GM18520 (cell line): ENCODE results near the gene ARID5A.

Experiments
- ATAC-seq: cut with Tn5 transposase; IDR thresholded peaks from one replicate; pipeline ENCODE4 v1.9.1; 2021; ENCODE audit not compliant: unreplicated experiment

Gene ARID5A

GRCh38 chr2:96506016-96506906 lies 30.3 kb upstream of the ARID5A start:
- no peak for ATAC-seq

DNA sequence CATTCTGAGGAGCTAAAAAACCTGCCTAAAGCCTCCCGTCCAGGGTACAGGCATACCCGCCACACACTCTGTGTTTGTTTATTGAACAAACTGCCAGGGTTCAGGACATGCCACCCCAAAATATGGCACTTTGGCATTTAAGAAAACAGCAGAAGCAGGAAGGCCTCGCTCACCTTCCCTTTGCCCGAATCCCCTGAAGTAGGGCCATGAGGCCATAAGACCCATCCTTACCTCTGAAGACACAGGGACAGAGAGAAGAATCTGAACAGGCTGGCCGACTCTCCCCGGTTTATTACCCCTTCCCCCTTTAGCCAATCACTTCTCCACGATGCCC lies 29.7 kb upstream of the ARID5A start:
- no peak for ATAC-seq

GRCh38 chr2:96507957-96508520 lies 28.5 kb upstream of the ARID5A start:
- peak; percentile 32 for ATAC-seq

DNA sequence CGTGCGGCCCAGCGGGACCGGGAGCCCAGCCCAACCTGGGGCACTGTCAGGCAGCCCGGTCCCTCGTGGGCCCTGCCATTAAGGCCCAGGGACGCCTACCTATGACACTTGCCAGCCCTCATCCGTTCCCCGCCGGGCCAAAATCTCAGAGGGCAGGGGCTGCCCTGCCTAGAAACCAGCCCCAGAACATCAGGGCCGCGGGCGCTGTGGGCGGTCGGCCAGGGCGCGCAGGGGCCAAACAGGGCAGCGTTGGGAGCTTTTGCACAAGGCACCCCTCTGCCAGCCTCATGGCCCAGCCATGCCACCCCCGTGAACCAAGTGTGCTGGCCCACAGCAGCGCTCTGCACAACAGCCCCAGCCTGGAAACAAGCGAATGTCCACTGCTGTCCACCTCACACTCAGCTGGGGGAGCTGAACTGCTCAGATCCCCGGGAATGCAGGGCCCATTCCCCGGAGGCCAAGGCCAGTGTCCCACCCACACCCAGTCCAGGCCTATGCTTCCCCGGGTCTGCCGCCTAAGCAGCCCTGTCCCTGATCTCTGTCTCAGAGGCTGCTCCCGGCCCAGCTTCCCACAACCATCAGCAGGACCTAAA lies 27.9 kb upstream of the ARID5A start:
- ATAC-seq = no peak

DNA sequence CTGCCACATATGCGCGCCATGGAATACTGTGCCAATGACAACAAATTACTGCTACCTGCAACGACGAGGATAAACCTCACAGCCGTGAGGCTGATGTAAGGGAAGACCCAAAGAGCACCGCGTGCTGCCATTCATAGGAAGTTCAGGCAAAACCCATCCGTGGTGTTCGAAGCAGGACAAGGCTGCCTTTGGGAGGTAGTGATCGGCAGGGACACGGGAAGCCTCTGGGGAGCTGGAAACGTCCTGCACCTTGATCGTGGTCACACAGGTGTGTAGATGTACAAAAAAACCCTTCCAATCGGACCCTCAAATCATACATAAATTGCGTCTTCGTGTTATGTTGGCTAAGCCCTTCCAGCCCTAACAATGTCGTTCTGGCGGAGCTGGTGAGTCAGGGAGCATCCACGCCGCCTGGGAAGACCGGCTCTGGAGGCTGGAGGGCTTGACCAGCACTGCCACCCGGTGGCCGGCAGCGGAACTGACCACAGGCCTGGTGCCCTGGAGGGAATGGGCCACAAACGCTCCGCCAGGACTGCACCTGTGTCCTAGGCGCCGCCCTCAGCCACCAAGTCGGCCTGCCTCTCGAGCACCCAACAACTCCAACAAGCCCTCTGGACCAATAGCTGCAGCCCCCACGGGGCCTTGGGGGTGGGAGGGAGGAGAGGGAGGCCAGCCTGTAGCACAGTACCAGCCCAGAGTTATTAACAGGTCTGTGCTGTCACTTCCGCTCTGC lies 27.3 kb upstream of the ARID5A start:
- ATAC-seq = peak; percentile 60

GRCh38 chr2:96509847-96510230 lies 26.7 kb upstream of the ARID5A start:
- ATAC-seq = no peak

DNA sequence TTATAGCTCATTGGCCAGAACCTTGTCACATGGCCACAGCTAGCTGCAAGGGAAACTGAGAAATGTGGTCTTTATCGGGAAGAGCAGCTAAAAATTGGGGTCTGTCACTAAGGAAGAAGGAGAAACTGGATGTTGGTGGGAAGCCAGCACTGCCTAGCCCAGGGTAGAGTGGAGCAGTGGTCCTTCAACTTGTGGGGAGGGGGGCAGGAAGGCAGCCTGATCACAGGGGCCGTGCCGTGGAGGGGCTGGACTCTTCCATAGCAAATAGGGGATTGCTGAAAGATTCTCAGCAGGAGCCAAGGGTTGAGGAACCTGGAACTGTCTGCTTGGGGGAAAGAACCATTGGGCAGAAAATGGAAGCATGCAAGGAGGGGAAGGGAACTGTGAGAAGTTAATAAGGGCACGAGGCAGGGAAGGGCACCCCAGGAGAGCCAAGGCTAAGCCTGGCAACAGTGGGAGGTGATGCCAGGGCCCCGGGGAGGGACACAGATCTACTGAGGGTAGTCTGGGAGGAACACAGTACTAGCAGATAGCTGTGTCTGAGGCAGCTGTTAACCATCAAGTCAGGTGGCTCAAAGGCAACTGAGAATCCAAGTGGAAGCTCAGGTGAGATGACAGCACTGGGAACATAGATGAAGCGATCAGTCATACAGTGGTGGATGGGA lies 25.5 kb upstream of the ARID5A start:
- ATAC-seq = no peak

DNA sequence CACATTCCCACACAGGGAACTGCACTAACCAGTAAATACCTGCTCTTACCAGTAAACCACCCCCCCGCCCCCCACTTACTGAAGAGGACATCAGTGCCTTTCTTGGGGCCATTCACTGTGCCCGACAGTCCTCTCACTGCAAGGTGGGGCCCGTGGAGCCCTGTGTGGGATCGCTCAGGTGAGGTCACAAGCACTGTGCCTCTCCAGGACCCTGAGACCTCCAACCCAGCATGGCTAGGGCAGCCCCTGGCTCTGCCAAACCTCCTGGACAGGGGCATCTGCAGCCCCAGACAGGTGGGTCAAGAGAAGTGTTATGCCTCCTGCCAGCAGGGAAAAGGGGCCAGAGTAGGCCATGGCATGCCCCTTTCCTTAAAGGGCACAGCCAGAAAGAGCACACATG lies 24.7 kb upstream of the ARID5A start:
- ATAC-seq = no peak

- ATAC-seq = no peak
Measured at GRCh38 chr2:96512341-96512740, 24.2 kb upstream of the ARID5A start.

DNA sequence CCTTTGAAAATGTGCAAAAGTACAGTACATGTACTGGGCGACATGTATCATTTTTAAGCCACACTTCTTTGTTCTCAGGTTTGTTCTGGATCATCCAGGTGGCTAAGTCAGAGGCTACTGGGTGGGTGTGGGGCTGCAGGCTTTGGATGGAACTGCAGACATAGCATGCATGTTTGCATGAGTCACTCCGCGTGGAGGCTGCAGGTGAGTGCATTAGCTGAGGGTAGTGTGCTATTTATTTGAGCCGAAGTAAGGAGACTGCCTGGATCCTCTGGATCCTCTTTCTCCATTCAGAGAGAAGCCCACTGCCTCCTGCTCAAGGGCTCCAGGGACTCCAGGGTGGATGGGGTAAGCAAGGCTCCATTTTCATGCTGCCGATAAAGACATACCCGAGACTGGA lies 22.0 kb upstream of the ARID5A start:
- ATAC-seq = no peak

DNA sequence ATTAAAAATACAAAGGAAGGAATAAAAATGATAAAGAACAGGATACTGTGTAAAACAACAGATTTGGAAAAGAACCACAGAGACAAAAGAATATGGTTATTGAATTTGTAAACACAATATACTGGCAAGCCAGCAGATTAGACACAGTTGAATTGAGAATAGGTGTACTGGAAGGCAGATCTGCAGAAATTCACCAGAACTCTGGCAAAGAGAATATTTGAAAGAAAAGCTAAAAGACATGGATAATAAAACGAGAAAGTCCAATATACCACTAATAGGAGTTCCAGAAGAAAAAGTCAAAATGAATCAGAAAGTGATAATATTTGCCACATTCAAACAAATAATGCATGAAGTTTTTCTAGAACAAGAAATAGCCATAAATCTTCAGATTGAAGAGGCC lies 19.5 kb upstream of the ARID5A start:
- no peak for ATAC-seq

DNA sequence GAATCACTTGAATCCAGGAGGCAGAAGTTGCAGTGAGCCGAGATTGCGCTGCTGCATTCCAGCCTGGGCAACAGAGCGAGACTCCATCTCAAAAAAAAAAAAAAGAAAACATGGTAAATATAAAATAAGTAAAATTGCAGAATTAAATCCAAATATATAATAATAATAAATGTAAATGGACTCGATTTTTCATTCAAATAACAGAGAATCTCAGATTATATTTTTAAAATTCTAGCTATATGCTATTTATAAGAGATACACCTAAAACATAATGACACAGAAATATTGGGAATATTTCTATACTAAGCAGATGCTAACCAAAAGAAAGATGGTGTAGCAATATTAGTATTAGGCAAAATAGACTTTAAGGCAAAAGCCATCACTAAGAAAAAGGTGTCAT lies 16.3 kb upstream of the ARID5A start:
- ATAC-seq = no peak

GRCh38 chr2:96520697-96521096 lies 15.9 kb upstream of the ARID5A start:
- ATAC-seq = no peak

GRCh38 chr2:96521219-96521618 lies 15.3 kb upstream of the ARID5A start:
- ATAC-seq = no peak

DNA sequence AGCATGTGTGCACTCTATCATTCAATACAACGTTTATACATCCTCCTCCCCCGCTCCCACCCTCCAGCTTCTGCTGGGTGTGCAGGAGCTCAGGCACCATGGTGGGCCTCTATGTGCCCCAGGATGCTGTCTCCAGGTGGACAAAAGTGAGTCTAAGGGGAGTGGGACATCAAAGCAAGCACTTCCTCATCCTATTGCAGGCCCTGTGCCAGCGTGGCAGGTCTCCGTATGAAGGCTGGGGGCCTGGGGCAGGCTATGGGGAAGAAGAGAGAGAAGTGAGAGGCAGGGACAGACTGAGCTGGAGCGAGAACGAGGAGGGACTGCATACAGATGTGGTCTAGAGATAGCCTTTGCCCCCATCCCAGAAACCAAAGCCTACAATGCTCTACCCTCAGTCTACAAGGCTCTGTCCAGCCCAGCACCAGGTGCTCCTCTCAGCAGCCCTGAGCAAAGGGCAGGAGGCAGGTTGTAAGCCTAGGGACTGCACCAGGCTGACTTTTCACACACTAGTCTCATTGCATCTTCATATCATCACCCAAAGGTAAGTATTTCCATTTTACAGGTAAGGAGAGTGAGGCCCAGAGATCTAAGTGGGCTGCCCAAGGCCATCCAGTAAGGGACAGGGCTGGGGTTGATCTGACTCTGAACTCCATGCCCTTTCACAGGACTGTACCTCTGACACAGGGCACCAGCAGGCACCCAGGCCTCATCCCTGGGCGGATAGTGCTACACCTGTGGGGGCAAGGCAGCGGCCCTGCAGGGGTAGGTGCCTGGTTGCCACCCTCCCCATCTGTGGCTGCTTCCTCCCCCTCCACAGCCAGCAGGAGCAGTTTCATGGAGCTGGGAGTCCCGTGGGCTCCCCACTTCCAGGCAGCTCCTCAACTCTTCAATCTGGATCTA lies 14.0 kb upstream of the ARID5A start:
- no peak for ATAC-seq

DNA sequence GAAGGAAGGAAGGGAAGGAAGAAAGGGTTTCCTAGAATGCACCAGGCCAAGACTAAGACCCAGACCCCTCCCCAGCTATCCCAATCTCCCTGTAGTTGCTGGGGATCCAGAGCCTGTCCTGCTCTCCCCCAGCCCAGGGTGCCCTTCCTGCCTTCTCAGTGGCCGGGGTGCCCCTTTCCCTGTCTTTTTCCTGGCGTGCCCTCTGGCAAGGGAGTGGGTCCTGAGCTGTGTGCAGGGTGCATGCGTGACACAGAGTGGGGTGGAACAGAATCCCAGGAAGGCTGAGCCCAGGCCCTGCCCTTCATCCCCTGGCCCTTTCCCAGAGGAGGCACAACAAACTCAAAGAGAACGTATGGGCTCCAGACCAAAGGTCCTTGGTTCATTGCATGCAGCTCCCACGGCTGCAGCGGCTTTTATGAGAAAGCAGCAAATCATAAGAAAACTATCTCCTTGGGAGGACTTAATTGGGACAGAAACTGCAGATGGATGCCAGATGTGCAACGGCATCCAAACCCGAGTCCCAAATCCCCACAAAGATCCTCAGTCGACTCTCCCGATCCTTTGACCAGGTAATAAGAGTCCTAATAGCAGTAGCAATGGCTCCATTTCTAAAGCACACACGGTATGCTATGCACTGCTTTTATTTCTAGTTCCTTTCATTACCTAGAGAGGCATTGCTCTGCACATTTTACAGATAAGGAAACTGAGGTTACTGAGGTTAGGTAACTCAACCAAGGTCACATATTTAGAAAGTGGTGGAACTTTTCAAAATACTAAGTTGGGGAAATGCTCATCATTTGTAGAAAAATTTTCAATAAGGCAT lies 12.7 kb upstream of the ARID5A start:
- ATAC-seq = no peak

DNA sequence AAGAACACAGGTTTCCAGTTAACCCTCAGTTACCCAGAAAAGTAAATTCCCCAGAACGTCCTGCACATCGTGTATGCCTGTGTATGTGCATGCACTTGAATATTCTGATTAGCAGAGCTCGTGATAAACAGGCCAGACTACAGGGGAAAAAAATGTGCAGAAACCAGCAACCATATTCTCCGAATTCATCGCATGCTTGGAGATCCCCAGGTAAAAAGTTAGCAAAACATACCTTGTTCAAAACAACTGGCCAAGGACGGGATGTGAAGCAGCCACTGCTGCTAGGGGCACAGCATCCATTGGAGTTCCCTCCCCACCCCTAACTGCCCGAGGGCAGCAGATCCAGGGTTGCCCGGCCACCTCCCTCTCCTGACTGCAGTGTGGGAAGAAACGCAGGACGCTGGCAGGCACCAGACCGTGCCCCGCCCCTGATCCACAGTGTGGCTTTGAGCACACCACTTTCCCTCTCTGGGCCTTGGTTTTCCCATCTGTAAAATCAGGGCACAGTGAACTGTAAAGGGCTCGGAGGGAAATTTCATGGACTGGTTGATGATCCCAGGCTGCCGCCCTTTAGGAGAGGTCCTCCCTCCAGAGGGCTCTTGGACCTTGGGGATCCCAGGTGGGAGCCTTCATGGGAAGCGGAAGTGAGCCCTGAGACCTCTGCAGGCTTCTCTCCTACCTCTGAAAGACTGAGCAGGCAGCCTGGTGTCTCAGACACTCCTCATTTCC lies 11.9 kb upstream of the ARID5A start:
- ATAC-seq = no peak

- no peak for ATAC-seq
Measured at GRCh38 chr2:96525211-96525507, 11.4 kb upstream of the ARID5A start.

- ATAC-seq = no peak
Measured at GRCh38 chr2:96526101-96526591, 10.4 kb upstream of the ARID5A start.
